ENCODE measurements around the gene PPIF.

Gene PPIF

DNA sequence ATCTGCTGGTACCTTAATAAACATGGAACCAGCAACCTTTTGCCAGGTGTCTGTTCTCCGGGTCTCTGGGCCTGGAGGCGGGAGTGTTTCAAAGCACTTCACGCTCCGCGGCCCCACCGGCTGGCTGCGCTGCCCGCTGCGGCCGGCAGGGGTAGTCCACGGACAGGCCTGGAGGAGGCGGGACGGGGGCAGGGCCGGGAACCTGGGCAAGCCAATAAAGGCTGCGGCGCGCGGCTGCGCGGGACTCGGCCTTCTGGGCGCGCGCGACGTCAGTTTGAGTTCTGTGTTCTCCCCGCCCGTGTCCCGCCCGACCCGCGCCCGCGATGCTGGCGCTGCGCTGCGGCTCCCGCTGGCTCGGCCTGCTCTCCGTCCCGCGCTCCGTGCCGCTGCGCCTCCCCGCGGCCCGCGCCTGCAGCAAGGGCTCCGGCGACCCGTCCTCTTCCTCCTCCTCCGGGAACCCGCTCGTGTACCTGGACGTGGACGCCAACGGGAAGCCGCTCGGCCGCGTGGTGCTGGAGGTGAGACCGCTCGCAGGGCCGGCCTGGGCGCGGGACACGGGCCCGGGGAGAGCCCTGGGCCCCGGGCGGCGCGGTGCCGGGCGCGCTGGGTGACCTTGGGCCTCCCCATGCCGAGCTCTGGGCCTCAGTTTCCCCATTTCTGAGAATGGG, at the start of gene PPIF:
TSS of gene PPIF (plus strand) at position 244 of the 668 bp plus-strand sequence. CDS start at position 324, 80 bp downstream.
- DNase-seq (ENCODE audit: low read depth in 3 of 3), result peak; percentile 87 to 93 (median 91)

- peak in 2 of 3 experiments; percentile 41 to 65 for DNase-seq (ENCODE audit: low read depth in 3 of 3)
Measured at GRCh38 chr10:79298403-79299244, 48.6 kb upstream of the PPIF start.

DNA sequence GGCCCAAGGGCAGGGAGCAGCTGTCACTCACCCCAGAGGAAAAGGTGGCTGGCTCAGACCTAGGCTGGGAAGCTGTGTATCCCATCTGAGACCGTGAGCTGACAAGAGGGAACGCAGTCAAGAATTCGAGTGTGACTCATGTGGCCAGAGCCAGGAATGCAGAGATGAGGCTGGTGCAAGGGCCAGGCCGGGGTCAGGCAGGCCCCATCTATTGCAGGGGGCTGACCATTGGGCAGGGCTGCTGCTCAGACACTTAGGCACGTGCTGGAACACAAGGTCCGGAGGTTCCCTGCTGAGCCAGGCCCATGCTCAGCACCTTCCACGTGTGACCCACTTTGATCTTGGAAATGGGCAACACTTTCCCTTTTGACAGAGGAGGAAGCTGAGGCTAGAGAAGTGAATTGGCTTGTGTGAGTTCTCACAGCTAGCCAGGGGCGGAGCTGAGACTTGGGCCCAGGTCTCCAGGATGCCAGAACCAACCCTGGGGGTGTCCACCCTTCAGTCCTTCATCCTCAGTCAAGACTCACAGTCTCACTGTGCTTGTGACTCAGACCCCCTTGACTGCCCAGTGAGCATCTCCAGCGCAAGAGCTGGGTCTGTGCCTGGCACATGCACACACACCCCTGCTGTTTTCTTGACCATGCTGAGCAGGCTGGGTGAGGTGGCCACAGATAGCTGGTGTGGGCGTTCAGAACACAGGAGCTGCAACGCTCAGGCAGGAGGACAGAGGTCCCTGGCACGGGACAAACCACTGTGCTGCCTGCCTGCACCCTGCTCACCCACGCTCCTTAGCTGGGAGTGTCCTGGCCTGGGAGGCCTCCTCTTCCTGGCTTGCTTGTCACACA, 47.6 kb upstream of the PPIF start:
- DNase-seq (ENCODE audit: low read depth in 3 of 3), result no peak

GRCh38 chr10:79300711-79301110, 46.6 kb upstream of the PPIF start:
- DNase-seq (ENCODE audit: low read depth in 3 of 3), result no peak

DNA sequence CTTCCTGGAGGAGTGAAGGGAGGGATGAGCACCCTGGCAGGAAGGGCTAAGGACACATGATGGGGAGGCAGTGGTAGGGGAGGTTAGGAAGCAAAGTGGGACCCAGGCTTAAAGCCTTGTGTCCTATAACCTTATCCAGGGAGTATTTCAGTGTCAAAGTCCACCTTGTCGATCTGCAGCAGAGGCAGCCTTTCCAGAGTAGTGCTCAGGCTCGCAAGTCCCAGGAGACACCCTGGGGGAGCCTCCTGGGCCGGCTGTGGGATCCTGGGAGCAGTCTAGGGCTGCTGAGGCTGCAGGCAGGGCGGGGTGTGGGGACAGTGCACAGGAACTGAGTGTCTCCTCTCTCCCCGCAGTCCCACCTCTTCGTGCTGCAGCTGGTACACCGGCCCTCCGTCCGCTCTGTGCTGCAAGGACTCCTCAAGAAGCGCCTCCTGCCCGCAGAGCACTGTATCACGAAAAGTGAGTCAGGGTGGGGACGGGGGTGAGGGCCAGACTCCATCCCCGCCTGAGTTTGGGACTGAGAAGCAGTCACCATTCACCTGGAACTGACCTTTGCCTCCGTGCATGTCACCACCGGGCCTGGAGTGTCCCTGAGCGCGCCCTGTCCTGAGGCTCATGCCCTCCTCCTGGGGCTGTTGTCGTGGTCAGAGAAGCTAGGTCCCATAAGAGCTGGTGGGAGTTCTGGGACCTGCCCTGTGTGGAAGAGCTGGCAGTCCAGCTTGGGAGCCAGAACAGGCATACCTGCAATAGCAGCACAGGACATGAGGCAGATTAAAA, 45.3 kb upstream of the PPIF start:
- no peak for DNase-seq (ENCODE audit: low read depth in 3 of 3)

DNA sequence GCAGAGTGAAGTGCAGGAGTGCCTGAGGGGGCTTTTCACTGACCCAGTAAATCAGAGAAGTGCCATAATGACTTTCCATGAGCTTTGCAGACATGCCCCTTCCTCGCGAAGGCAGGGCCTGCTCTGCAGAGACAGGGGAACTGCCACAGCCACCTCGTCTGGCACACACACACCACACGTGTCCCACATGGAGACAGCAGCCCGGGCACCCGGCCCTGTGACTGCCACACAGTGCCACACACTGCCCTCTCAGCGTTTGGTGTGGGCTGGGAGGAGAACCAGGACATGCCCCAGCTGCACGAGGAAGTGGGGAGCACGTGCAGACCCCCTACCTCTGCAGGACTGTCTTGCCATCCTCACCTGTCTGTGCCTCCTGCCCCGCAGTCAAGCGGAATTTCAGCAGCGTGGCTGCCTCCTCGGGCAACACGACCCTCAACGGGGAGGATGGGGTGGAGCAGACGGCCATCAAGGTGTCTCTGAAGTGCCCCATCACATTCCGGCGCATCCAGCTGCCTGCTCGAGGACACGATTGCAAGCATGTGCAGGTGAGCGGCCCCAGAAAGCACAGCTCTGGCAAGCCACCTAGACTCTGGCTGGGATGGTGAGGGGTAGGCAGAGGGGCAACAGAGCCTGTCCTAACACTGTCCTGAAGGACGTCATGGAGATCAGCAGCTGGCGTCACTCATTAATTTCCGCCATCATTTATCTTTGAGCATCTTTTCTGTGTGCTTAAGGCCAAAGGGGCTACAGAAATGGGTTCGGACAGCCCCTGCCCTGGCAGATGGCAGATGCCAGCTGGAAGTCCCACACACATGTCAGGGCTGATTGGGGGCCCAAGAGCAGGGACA, 43.4 kb upstream of the PPIF start:
- no peak for DNase-seq (ENCODE audit: low read depth in 3 of 3)

GRCh38 chr10:79304479-79305087, 42.7 kb upstream of the PPIF start:
- DNase-seq (ENCODE audit: low read depth in 3 of 3), result no peak

GRCh38 chr10:79305515-79305914, 41.8 kb upstream of the PPIF start:
- no peak for DNase-seq (ENCODE audit: low read depth in 3 of 3)

- DNase-seq (ENCODE audit: low read depth in 3 of 3), result no peak
Measured at GRCh38 chr10:79305988-79306387, 41.3 kb upstream of the PPIF start.

- DNase-seq (ENCODE audit: low read depth in 3 of 3), result no peak
Measured at GRCh38 chr10:79306644-79307220, 40.5 kb upstream of the PPIF start.

- no peak for DNase-seq (ENCODE audit: low read depth in 3 of 3)
Measured at GRCh38 chr10:79308016-79308415, 39.3 kb upstream of the PPIF start.

- no peak for DNase-seq (ENCODE audit: low read depth in 3 of 3)
Measured at GRCh38 chr10:79308969-79309665, 38.2 kb upstream of the PPIF start.

GRCh38 chr10:79310200-79310865, 36.9 kb upstream of the PPIF start:
- no peak for DNase-seq (ENCODE audit: low read depth in 3 of 3)

- no peak for DNase-seq (ENCODE audit: low read depth in 3 of 3)
Measured at GRCh38 chr10:79310911-79311573, 36.2 kb upstream of the PPIF start.

DNA sequence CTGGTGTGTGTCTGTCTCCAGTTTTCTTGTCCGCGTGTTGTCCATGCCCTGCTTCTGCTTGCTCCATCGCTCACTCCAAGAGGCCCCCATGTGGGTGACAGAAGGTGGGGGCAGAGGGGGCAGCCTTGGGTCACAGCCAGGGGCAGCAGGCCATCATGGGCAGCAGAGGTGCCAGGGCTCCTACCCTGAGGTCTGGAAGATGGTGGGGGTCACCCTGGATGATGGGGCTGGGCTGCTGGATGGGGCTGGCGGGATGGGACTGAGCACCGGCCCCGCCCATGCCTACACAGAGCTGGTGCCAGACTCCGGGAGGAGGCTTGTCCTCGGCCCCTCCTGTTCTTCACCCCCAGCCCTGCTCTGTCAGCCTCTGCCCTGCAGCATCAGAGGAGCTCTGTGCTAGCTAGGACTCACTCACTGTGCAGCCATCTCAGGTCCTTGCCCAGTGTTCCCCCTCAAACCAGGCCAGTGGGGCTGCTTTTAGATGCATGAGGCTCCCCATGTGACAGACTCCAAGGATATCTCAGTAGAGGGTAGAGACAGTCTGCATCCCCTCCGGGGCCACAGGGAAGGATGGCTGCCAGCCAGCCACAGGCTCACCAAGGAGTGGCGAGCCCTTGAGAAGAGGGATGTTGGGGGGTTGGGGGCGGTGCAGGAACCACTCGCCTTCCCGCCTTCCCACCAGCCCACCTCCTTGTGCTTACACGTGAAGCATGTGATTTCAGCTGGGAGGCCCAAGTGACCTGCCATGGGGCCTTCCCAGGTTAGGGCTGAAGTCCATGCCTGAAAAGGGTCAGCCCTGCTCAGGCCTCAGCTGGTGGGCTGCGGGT, 35.5 kb upstream of the PPIF start:
- no peak for DNase-seq (ENCODE audit: low read depth in 3 of 3)

DNA sequence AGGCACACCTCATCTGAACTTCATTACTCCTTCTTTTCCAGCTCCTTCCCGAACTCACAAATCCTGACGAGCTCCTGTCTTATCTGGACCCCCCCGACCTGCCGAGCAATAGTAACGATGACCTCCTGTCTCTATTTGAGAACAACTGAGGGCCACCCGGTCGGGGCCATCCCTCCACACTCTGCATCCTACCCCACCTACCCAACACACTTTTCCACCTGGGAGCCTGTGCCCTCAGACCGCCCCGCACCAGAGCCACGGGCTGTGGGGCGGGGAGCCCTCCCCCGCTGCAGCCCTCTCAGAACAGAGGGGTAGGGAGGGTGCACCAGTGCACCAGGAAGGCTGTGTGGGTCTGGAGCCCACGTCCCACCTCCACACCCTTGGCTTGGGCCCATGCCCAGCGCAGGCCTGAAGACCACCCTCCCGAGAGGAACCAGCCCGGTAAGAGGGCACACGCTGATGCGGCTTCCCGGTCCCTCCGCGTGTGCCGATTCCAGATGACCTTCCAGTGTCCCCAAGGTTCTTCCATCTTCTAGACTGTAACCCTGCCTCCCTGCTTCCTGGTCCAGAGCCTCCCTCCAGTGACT, 34.6 kb upstream of the PPIF start:
- DNase-seq (ENCODE audit: low read depth in 3 of 3), result no peak

DNA sequence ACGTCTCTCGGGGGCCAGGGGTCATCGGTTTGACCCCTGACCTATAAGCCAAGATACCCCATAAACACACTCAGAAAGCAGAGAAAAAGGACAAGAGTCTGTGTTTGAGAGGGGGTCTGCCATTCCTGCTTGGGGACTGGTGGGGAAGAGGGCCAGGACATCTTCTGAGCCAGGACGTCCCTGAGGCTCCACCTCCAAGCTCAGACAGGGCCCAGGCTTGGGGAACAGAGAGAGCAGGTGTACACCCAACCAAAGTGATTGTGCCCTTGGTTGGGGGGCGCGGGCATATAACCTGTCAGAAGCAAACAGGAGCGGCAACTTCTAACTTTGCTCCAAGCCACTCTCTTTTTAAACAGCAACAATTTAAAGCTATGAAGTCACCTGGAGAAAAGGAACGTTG, 33.9 kb upstream of the PPIF start:
- DNase-seq (ENCODE audit: low read depth in 3 of 3), result no peak

Measured in stimulated activated CD4-positive, alpha-beta T cell treated with anti-CD3 and anti-CD28 coated beads, TNF-alpha, amount 100 ng/mL, for 24 hours (primary cell).